ENCODE data around the gene CTSG.

DNA sequence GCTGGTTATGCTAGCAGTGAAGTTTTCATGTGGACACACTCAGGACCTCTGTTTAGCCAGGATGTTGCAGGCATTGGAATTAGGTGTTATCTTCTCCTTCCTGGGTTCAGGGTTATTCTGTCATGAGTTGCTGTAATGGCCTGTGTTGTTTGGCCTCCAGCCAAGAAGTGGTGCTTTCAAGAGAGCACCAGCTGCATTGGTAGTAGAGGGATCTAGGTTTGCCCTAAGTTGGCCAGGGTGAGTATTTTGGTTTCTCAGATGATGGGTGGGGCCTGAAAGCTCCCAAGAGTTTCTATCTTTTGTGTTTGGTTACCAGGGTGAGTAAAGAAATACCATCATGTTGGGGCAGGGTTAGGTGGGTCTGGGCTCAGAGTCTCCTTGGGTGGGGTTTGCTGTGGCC, 36.1 kb upstream of the CTSG start:
- TF ChIP-seq, protein P1, sequence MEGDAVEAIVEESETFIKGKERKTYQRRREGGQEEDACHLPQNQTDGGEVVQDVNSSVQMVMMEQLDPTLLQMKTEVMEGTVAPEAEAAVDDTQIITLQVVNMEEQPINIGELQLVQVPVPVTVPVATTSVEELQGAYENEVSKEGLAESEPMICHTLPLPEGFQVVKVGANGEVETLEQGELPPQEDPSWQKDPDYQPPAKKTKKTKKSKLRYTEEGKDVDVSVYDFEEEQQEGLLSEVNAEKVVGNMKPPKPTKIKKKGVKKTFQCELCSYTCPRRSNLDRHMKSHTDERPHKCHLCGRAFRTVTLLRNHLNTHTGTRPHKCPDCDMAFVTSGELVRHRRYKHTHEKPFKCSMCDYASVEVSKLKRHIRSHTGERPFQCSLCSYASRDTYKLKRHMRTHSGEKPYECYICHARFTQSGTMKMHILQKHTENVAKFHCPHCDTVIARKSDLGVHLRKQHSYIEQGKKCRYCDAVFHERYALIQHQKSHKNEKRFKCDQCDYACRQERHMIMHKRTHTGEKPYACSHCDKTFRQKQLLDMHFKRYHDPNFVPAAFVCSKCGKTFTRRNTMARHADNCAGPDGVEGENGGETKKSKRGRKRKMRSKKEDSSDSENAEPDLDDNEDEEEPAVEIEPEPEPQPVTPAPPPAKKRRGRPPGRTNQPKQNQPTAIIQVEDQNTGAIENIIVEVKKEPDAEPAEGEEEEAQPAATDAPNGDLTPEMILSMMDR (IDR thresholded peaks at IDR 0.05; ENCODE audit: poor library complexity), result no peak
- TF ChIP-seq EZH2 (IDR thresholded peaks at IDR 0.05; ENCODE audit: borderline replicate concordance), result no peak
- TF ChIP-seq EZH2phosphoT487 (IDR thresholded peaks at IDR 0.05; ENCODE audit: low read depth, severe bottlenecking, unreplicated experiment), result no peak

All from hepatocyte (in vitro differentiated cells).